Endothelial cell of umbilical vein (primary cell): ENCODE measurements around the gene FAAP100. TPM values are rescaled to one million over a fixed set of nuclear protein-coding genes. Genes with fewer than 3 reads are reported as not detected.

Experiments used
- BruUV-seq: library from RNA; stranded (reverse); fragments of 400-500 nt; replicated peaks from 2 replicates; lab custom pipeline; 2021; lab: Mats Ljungman, UMichigan
- CTCF ChIA-PET: fragments of 300-600, 350-600 bp; sonication (Branson Sonifier 250); formaldehyde crosslinking; loops from one replicate; lab custom pipeline; 2021; ENCODE audit warnings: antibody characterized with exemption, inconsistent platforms; lab: Charles Lee
- POLR2A ChIA-PET: fragments of 300-600, 350-600 bp; sonication (Branson Sonifier 250); formaldehyde crosslinking; loops from one replicate; lab custom pipeline; 2021; ENCODE audit warnings: antibody characterized with exemption, inconsistent platforms; lab: Charles Lee
- DNase-seq: peaks from one replicate; pipeline ENCODE4 v3.0.0-alpha.2; 2011; ENCODE audit warnings: low read depth, low spot score
- FAIRE-seq: peaks from 2 replicates; lab custom pipeline; 2011; peaks lifted over from hg19 to GRCh38; lab: Jason Lieb, UNC
- H2AFZ ChIP-seq: 2 replicates; pipeline ENCODE4 v1.6.0; 2012; ENCODE audit warnings: low read depth, low read length, control low read depth, inconsistent platforms
- H3K27ac ChIP-seq: 2 replicates; pipeline ENCODE4 v1.5.1; 2011; ENCODE audit warnings: low read depth, mild to moderate bottlenecking, control low read depth, low read length, moderate library complexity; ENCODE audit not compliant: insufficient read depth
- H3K27me3 ChIP-seq, 2 experiments: 2 replicates each; pipeline versions ENCODE4 v1.6.0 to v1.6.1; 2011; ENCODE audit warnings: low read length in 2 of 2, mixed read lengths in 1 of 2; ENCODE audit not compliant: control insufficient read depth in 2 of 2, insufficient read depth in 2 of 2
- H3K36me3 ChIP-seq, 2 experiments: 2 replicates in 1 of 2; 3 replicates in 1 of 2; pipeline ENCODE4 v1.5.1; 2011; ENCODE audit warnings: low read length in 2 of 2, mild to moderate bottlenecking in 1 of 2, moderate library complexity in 1 of 2; ENCODE audit not compliant: control insufficient read depth in 2 of 2, insufficient read depth in 2 of 2; ENCODE audit errors: extremely low read depth in 1 of 2
- H3K4me1 ChIP-seq: 3 replicates; pipeline ENCODE4 v1.5.1; 2011; ENCODE audit warnings: mild to moderate bottlenecking, low read length; ENCODE audit not compliant: control insufficient read depth, insufficient read depth; ENCODE audit errors: extremely low read depth
- H3K4me2 ChIP-seq: 2 replicates; pipeline ENCODE4 v1.6.1; 2011; ENCODE audit warnings: low read length, control low read depth, mixed read lengths; ENCODE audit not compliant: insufficient read depth
- H3K4me3 ChIP-seq, 3 experiments: fragments of 200-600 bp in 1 of 3; sonication (generic), shearing (Covaris generic) in 1 of 3; replicated peaks in 1 of 3; 2 replicates each; pipeline ENCODE4 v1.5.1; 2011 to 2016; ENCODE audit warnings: control low read depth in 3 of 3, low read length in 3 of 3, mild to moderate bottlenecking in 2 of 3, inconsistent platforms in 1 of 3, low read depth in 1 of 3, moderate library complexity in 1 of 3; ENCODE audit not compliant: insufficient read depth in 1 of 3
- H3K79me2 ChIP-seq: 2 replicates; pipeline ENCODE4 v1.6.0; 2012; ENCODE audit warnings: low read length, inconsistent platforms; ENCODE audit not compliant: control insufficient read depth, insufficient read depth
- H3K9ac ChIP-seq: replicated peaks from 2 replicates; pipeline ENCODE3; 2011; ENCODE audit warnings: low read length, control low read depth; ENCODE audit not compliant: insufficient read depth; ENCODE audit errors: extremely low read depth
- H3K9me1 ChIP-seq: replicated peaks from 3 replicates; pipeline ENCODE4 v1.6.0; 2011; ENCODE audit warnings: mild to moderate bottlenecking, low read length; ENCODE audit not compliant: control insufficient read depth, insufficient read depth; ENCODE audit errors: extremely low read depth
- H3K9me3 ChIP-seq: replicated peaks from 2 replicates; pipeline ENCODE4 v1.5.1; 2012; ENCODE audit warnings: low read length, inconsistent platforms; ENCODE audit not compliant: control insufficient read depth, insufficient read depth
- H4K20me1 ChIP-seq: replicated peaks from 2 replicates; pipeline ENCODE3; 2011; ENCODE audit warnings: mild to moderate bottlenecking, low read length; ENCODE audit not compliant: control insufficient read depth, insufficient read depth; ENCODE audit errors: extremely low read depth
- EZH2 ChIP-seq: IDR thresholded peaks from 2 replicates; pipeline ENCODE4 v1.6.1; 2012; ENCODE audit warnings: borderline replicate concordance, low read depth, mild to moderate bottlenecking, moderate library complexity, low read length, inconsistent platforms; ENCODE audit not compliant: severe bottlenecking
- MAX ChIP-seq: IDR thresholded peaks from 2 replicates; pipeline ENCODE4 v1.6.1; 2011; ENCODE audit not compliant: insufficient read depth, insufficient read length
- POLR2A ChIP-seq: IDR thresholded peaks from 2 replicates; pipeline ENCODE4 v1.6.1; 2012; ENCODE audit warnings: low read depth, mild to moderate bottlenecking, control low read depth, low read length
- POLR2AphosphoS5 ChIP-seq: IDR thresholded peaks from 2 replicates; pipeline ENCODE4 v1.6.1; 2012; ENCODE audit warnings: low read depth, mild to moderate bottlenecking, control low read depth, low read length, moderate library complexity; ENCODE audit not compliant: insufficient read depth
- dilution Hi-C: fragments of 300-500 bp; cut with MboI; formaldehyde crosslinking; loops from one replicate; pipeline ENCODE4 v1.15.0; 2019; ENCODE audit warnings: low sequenced_read_pairs; ENCODE audit not compliant: extremely low pct_ligation_motif_present
- intact Hi-C: fragments of 100-400 bp; cut with micrococcal nuclease; formaldehyde crosslinking; loops from one replicate; pipeline ENCODE4 v1.10.0; 2022
- polyA plus RNA-seq, 4 experiments: library from polyadenylated mRNA; depleted of rRNA in 3 of 4; stranded (reverse) in 3 of 4; unstranded in 1 of 4; fragments of >200 nt; gene quantifications; 2 replicates each; pipeline versions ENCODE4 v1.2.1 to v1.2.3, GENCODE V29; 2011 to 2012; ENCODE audit warnings: missing spikeins in 1 of 4
- total RNA-seq: library from RNA; stranded (reverse); gene quantifications from 2 replicates; pipeline ENCODE4 v1.2.3, GENCODE V29; 2021
- TF ChIP-seq, protein P1 (sequence below), 2 donors: IDR thresholded peaks; 1 replicate in 1 of 2; 2 replicates in 1 of 2; pipeline ENCODE4 v1.5.1; 2011; ENCODE audit warnings: low read length in 2 of 2, mild to moderate bottlenecking in 2 of 2, moderate library complexity in 2 of 2, control low read depth in 1 of 2, inconsistent platforms in 1 of 2, low read depth in 1 of 2; ENCODE audit not compliant: insufficient read depth in 1 of 2; ENCODE audit errors: extremely low read depth in 1 of 2

Gene FAAP100
- total and polyA plus RNA-seq, 2 donors (not counting 3 experiments of a cell fraction or from before 2014, with no cell fraction given): 35.4 to 54.3 TPM

- H3K27me3 ChIP-seq: no peaks in the 10 kb centered on the region
- no TSS peak for BruUV-seq
- H3K27ac ChIP-seq: peak within 1 kb of the TSS; percentile 60
- no peaks in the 10 kb centered on the region for H3K9me1 ChIP-seq
- ChIA-PET CTCF (interaction anchor here (0.6 to 2.4 kb wide), 5 partner anchors 13 to 258 kb away, joined by 3 to 11 read pairs (median 3); no protein-coding TSS in a partner anchor), POLR2A (interaction anchor here (0.6 to 1.9 kb wide), 11 partner anchors 10 to 381 kb away, joined by 3 to 10 read pairs (median 3); partner anchors contain the start of gene BAHCC1)
- DNase-seq: peak; percentile 88
- H4K20me1 ChIP-seq: peaks cover 2% of the 10 kb centered on the region
- H3K9me3 ChIP-seq: no peaks in the 10 kb centered on the region
- FAIRE-seq: peak; percentile 89
- H3K4me1 ChIP-seq: peaks cover 36% of the 10 kb centered on the region
- peak within 1 kb of the TSS; percentile 73 for H3K4me2 ChIP-seq
- peak within 1 kb of the TSS; percentile 42 to 93 (median 78) for H3K4me3 ChIP-seq
- H3K79me2 ChIP-seq: peaks cover 61% of the 10 kb centered on the region
- peaks cover 15 to 24% of the 10 kb centered on the region in 2 experiments for H3K36me3 ChIP-seq
- peak; percentile 35 for TF ChIP-seq MAX
- peak; percentile 99 for TF ChIP-seq POLR2A
- TF ChIP-seq, protein P1, sequence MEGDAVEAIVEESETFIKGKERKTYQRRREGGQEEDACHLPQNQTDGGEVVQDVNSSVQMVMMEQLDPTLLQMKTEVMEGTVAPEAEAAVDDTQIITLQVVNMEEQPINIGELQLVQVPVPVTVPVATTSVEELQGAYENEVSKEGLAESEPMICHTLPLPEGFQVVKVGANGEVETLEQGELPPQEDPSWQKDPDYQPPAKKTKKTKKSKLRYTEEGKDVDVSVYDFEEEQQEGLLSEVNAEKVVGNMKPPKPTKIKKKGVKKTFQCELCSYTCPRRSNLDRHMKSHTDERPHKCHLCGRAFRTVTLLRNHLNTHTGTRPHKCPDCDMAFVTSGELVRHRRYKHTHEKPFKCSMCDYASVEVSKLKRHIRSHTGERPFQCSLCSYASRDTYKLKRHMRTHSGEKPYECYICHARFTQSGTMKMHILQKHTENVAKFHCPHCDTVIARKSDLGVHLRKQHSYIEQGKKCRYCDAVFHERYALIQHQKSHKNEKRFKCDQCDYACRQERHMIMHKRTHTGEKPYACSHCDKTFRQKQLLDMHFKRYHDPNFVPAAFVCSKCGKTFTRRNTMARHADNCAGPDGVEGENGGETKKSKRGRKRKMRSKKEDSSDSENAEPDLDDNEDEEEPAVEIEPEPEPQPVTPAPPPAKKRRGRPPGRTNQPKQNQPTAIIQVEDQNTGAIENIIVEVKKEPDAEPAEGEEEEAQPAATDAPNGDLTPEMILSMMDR (IDR thresholded peaks at IDR 0.05; ENCODE audit: extremely low read depth in 1 of 2, insufficient read depth in 1 of 2, low read depth in 1 of 2, low read length in 2 of 2): no peak
- TF ChIP-seq POLR2AphosphoS5: peak; percentile 100
- no peak for TF ChIP-seq EZH2
- no peak within 1 kb of the TSS for H2AFZ ChIP-seq
- dilution Hi-C loops: no loop called here
- H3K9ac ChIP-seq: peak within 1 kb of the TSS; percentile 81
- intact Hi-C loops: loop anchor here (1.0 to 5.0 kb wide), 3 partner anchors 54 to 260 kb away; no protein-coding TSS in a partner anchor
Measured at GRCh38 chr17:81512562-81513371, 39.4 kb downstream of the FAAP100 start, which contains the start of gene ACTG1. Gene ACTG1, minus strand, starts transcription at chr17:81512799. Its CDS starts 445 bp downstream, at chr17:81512354.
